ENCODE measurements around the gene PICK1.

PICK1 gene

GRCh38 chr22:38017939-38018885 lies 39.0 kb upstream of the PICK1 start:
- H3K27ac ChIP-seq, result peak overlapping the region; percentile 61; the same call in 1 of the 2 replicates
- TF ChIP-seq CTCF (conservative IDR thresholded peaks at IDR 0.05), result no peak
- TF ChIP-seq ZFX (IDR thresholded peaks at IDR 0.05), result no peak

- TF ChIP-seq CTCF (conservative IDR thresholded peaks at IDR 0.05), result no peak
- no peak for TF ChIP-seq ZFX (IDR thresholded peaks at IDR 0.05)
- no peak overlapping the region for H3K27ac ChIP-seq
Measured at GRCh38 chr22:38018938-38019827, 38.0 kb upstream of the PICK1 start.

- H3K27ac ChIP-seq, result no peak overlapping the region
- no peak for TF ChIP-seq ZFX (IDR thresholded peaks at IDR 0.05)
- TF ChIP-seq CTCF (conservative IDR thresholded peaks at IDR 0.05), result no peak
Measured at GRCh38 chr22:38021206-38021605, 36.0 kb upstream of the PICK1 start.

- no peak overlapping the region for H3K27ac ChIP-seq
- no peak for TF ChIP-seq CTCF (conservative IDR thresholded peaks at IDR 0.05)
- no peak for TF ChIP-seq ZFX (IDR thresholded peaks at IDR 0.05)
Measured at GRCh38 chr22:38023045-38023444, 34.2 kb upstream of the PICK1 start.

- no peak for TF ChIP-seq ZFX (IDR thresholded peaks at IDR 0.05)
- no peak for TF ChIP-seq CTCF (conservative IDR thresholded peaks at IDR 0.05)
Measured at GRCh38 chr22:38025514-38025913, 31.7 kb upstream of the PICK1 start.

GRCh38 chr22:38026130-38027111 lies 30.8 kb upstream of the PICK1 start:
- no peak overlapping the region for H3K27ac ChIP-seq
- TF ChIP-seq ZFX (IDR thresholded peaks at IDR 0.05) (no peak), CTCF (conservative IDR thresholded peaks at IDR 0.05) (no peak)

More at GRCh38 chr22:38025514-38025913, 31.7 kb upstream of the PICK1 start:
- no peak overlapping the region for H3K27ac ChIP-seq
